DMS153 treated with DMSO at 0.1 percent for 48 hours (cell line): ENCODE data around the gene WDR20.
"Not testable (repeated sequence)": the region's sequence is repeated elsewhere in the genome, so short reads cannot be mapped to it uniquely, and the experiment has no call there.

Experiments used
- DNase-seq: peaks from one replicate; lab custom pipeline; 2025; ENCODE audit not compliant: unreplicated experiment; lab: John Stamatoyannopoulos, UW

WDR20 gene

DNA sequence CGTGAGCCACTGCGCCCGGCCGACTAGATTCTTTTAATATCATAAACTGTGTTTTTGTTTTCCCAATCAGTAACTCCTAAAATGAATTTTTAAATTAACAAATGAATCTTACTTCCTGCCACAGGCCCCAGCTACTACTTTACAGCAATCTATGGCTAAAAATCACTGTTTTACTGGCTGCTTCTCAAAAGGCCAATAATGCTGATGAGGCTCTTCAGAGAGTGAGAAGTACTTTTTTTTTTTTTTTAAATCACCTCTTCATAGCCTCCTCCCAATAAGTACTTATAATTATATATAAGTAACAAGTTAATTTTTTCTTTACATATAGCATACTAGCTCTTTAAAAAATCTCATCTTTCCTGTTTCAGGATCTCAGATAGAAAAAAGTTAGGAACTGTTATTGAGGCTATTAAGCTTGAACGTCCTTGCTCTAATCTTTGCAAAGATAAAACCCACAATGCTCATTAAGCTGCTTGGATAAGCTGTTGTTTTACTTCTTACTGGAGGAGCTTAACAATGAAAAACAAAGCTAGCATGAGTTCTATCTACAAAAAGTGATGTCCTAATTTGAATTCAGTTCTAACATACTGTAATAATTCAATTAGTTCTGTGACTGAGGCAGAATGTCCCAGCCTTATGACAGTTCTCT lies 12.8 kb upstream of the WDR20 start:
- no peak for DNase-seq

DNA sequence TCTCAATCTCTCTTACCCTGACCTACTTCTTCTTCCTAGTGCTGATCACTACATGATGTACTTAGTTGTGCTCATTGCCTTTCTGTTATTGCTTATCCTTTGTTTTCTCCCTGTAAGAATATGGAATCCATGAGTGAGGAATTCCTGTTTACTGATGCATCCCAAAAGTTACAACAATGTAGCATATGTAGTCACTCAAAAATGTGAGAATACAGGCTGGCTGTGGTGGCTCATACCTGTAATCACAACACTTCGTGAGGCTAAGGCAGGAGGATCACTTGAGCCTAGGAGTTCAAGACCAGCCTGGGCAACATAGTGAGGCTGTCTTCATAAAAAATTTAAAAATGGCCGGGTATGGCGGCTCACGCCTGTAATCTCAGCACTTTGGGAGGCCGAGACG lies 8.0 kb upstream of the WDR20 start:
- no peak for DNase-seq

DNA sequence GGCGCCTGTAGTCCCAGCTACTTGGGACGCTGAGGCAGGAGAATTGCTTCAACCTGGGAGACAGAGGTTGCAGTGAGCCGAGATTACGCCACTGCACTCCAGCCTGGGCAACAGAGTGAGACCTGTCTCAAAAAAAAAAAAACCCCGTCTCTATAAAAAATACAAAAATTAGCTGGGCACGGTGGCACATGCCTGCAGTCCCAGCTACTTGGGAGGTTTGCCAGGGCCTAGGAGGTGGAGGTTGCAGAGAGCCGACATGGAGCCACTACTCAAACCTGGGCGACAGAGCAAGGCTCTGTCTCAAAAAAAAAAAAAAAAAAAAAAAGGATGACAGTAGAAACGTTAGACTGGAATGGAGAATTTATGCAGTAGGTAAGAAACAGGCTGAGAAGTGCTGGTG lies 5.7 kb upstream of the WDR20 start:
- not testable (repeated sequence) for DNase-seq

DNA sequence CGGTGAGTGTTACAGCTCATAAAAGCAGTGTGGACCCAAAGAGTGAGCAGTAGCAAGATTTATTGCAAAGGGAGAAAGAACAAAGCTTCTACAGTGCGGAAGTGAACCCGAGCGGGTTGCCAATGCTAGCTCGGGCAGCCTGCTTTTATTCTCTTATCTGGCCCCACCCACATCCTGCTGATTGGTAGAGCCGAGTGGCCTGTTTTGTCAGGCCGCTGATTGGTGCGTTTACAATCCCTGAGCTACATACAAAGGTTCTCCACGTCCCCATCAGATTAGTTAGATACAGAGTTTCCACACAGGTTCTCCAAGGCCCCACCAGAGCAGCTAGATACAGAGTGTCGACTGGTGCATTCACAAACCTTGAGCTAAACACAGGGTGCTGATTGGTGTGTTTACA lies 5.0 kb upstream of the WDR20 start:
- not testable (repeated sequence) for DNase-seq

DNA sequence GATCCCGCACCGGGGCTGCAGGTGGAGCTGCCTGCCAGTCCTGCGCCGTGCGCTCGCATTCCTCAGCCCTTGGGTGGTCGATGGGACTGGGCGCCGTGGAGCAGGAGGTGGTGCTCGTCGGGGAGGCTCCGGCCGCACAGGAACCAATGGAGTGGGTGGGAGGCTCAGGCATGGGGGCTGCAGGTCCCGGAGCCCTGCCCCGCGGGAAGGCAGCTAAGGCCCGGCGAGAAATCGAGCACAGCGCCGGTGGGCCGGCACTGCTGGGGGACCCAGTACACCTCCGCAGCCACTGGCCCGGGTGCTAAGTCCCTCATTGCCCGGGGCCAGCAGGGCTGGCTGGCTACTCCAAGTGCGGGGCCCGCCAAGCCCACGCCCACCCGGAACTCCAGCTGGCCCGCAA lies 4.2 kb upstream of the WDR20 start:
- DNase-seq, result not testable (repeated sequence)

DNA sequence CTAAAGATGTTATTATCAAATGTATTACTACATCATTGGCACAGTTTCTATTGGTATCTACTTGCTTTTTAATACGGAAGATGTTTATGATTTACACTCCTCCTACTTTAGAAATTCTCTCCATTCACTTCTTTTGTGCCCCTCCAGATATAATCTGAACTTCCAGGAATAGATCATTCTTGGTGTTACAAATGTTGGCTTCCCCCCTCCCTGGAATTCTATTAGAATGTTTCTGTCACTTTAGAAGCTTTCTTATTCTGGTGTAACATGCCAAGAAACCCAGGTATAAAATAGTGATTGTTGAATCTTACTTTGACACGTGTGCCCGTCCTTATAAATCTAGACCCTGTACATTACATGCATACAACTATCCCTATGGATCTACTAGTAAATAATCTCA lies 1.2 kb upstream of the WDR20 start:
- DNase-seq, result no peak

DNA sequence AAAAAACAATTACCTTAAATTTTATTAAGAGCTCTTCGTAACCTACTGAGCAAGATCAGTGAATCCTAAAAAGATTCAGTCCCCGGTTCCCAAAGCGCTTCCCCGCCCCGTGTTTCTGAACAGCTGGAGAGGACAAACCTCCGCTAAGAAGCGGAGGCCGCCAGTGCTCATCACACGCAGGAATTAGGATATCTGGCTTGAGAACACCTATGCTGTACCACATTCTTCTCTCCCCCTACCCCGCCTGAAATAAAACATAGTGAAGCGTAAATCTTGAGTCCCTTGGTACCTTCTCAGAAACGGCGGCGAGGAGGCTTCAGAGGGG lies 774 bp upstream of the WDR20 start:
- DNase-seq, result no peak

DNA sequence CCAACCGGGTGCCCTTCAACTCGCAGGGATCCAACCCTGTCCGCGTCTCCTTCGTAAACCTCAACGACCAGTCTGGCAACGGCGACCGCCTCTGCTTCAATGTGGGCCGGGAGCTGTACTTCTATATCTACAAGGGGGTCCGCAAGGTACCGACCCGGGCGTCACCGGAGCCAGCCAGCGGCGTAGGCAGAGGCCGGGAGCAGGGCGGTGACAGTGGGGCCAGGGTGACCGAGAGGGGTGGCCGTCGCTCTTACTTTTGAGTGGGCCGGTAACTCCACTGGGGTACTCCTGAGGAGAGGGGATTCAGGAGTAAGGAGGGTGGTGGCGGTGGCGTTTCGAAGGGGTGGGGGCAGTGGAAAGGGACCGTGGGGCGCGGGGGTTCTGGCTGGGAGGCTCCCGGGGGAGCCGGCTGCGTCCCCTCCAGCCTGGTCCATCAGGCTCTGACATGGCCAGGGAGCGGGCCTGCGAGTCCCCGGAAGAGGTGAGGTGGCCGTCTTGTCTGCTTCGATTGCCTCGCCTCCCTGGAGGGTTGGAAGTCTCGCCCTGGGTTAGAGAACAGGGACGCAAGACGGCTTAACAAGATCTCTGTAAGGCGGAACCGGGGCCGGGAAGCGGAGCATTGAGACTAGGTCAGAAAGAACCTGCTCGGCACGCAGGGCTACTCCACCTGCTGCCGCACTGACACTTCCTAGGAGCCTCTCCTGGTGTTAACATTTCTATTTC lies 491 bp downstream of the WDR20 start:
- DNase-seq, result no peak

DNA sequence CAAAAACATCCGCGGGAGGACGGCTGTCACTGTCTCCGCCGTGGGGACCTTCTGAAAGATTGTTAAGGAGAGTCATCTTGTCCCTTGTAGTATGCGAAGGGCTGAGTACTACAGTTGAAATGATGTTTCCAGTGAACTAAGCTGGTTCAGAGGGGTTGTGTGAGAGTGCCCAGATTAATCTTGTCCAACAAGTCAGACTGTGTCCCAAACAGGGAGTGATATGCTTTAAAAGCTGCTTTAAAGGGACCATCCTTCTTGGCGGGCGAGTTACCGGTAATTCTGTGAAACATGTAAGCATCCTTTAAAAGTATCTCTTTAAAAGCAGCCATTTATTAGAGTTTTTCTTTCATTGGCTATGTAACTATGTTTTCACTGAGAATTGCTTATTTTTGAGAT lies 1.1 kb downstream of the WDR20 start:
- no peak for DNase-seq

DNA sequence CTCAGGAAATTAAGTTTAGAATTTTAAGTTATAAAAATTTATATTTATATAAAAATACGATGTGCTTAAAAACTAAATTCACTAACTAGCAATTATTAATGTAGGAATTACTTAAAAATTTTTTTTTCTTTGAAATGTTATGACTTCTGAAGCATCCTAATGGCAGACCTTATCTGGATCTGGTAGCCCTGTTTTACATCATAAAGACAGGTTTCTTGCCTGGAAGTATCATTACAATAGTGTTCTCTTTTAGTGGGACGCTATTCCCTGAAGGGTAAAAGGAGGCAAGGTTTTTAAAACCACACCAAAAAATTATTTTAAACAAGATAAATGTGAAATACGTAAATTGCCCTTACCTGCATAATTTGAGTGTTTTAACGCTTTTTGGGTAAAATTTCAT lies 2.1 kb downstream of the WDR20 start:
- no peak for DNase-seq

DNA sequence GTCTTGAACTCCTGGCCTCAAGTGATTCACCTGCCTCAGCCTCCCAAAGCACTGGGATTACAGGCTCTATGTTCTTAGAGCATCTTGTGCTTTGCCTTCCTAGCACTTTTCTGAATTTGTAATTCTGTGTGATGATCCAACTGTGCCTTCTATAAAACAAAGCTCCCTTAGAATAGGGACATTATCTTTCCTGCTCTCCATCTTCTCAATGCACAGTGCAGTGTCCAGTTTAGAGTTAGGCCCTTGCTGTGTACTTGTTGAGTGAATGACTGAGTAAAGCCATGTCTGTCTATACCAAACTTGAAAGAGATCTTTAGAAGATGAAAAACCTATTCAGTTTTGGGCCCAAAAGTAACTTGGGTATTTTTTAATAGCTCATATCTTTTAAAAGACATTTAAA lies 5.2 kb downstream of the WDR20 start:
- no peak for DNase-seq

DNA sequence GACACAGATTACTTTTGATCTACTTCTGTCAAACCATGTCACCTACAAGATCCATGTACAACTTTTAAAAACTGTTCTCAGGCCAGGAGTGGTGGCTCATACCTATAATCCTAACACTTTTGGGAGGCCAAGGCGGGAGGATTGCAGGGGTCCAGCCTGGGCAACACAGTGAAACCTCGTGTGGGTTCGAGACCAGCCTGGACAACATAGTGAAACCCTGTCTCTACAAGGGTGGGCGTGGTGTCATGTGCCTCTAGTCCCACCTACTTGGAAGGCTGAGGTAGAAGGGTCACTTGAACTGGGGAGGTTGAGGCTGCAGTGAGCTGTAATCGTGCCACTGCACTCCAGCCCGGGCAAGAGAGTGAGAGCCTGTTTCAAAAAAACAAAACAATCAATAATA lies 5.7 kb downstream of the WDR20 start:
- DNase-seq, result no peak

DNA sequence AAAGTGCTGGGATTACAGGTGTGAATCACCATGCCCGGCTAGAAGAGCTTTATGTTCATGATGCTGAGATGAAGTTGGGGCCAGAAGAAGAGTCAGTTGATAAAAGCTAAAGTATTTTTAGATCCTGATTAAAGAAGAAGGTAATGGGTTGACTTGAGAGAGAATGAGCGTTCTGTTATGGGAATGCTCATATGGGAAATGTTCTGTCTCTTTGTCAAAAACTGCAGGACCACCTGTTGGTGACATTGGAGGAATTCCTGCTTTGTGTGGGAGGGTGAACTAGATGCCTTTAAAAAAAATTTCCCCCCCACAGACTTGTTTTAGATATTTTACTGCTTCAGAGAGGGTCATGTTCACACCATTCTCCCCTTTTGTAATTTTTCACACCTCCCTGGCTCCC lies 6.7 kb downstream of the WDR20 start:
- no peak for DNase-seq

DNA sequence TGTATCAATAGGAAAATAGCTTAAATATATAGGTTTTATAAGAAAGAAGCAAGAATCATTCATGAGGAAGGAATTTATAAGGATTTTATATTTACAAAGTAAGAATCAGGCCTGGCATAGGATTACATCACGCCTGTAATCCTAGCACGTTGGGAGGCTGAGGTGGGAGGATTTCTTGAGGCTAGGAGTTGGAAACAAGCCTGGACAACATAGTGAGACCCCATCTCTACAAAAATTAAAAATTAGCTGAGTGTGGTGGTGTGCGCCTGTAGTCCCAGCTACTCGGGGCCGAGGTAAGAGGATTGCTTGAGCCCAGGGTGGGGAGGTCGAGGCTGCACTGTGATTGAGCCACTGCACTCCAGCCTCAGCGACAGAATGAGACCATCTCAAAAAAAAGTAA lies 10.4 kb downstream of the WDR20 start:
- no peak for DNase-seq

DNA sequence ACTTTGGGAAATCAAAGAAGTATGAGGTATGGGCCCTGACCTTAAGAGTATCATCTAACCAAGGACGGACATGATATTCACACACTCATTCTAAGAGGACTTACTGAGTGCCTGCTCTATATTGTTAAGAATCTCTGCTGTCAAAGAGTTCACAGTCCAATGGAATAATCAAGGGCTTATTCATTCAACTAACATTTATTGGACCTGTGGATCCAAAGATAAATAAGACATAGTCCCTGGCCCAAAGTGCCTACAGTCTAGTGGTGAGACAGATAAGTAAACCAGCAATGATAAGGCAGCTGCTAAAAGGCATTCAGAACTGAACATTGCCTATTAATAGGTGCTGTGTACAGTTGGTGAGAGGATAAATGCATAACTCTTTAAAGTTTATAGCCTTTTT lies 11.0 kb downstream of the WDR20 start:
- DNase-seq, result no peak

DNA sequence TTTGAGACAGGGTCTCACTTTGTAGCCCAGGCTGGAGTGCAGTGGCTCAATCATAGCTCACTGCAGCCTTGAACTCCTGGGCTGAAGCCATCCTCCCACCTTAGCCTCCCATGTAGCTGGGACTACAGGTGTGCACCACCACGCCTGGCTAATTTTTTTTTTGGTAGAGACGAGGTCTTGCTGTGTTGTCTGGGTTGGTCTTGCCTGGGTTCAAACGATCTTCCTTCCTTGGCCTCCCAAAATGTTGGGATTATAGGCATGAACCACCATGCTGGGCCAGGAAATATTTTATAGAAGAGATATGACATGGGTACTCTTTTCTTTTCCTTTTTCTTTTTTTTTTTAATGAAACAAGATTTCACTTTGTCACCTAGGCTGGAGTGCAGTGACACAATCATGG lies 11.7 kb downstream of the WDR20 start:
- not testable (repeated sequence) for DNase-seq

DNA sequence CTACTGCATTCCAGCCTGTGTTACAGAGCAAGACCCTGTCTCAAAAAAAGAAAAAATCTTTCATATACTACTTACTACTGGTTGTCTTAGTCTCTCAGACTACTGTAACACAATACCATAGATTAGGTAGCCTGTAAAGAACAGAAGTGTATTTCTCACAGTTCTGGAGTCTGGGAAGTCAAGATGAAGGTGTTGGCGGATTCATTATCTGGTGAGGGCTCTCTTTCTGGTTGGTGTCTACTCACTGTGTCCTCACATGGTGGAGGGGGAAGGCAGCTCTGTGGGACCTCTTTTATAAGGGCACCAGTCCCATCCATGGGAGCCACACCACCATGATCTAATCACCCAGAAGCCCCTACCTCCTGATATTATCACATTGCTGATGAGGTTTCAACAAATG lies 14.4 kb downstream of the WDR20 start:
- DNase-seq, result no peak

DNA sequence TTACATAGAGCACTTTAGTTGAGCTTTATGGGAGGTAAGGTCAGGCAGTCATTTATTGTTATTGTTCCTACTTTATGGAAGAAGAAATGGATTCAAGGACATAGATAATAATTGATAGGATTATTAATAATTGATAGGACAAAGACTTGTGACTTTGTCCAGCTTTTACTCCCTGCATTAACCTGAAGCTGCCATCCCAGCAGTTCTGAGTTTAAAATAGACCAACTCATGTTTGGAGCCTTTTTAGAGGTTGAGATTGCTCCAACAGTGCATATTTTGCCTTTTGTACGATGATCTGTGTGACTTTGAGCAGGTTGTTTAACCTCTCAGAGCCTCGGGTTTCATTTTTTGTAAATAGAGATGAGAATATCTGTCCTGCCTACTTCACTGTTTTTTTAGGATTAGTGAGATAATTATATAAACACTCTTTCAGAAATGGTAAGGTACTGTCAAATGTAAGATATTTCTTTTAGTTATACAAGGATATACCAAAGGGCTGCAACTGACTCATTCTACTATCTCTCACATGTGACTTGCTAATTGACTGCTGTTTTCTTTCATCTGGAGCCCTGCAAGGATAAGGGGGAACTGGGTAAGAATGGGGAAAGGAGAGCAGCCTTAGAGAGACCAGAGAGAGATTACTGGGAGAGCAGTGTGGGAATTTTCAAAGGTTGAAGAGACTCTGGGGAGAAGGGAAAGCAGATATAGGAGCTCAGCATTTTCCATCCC lies 15.3 kb downstream of the WDR20 start:
- no peak for DNase-seq

DNA sequence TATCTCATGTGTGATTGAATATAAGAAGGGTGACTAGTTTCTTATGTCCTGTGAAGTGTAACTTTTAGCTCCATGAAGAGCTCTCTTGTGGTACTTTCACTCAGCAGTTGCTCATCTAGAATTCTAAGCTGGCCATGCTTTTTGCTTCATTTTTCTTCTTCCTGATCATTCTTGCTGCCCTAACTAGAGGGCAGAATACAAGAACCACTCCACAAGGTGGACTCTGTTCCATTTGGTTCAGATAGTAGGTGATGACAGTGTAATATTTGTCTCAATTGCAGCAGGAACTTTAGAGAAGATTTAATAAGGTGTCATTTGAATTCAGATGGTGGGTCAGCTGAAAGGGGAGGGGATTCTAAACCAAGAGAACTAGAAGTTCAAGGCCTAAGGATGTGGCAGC lies 17.6 kb downstream of the WDR20 start:
- no peak for DNase-seq

DNA sequence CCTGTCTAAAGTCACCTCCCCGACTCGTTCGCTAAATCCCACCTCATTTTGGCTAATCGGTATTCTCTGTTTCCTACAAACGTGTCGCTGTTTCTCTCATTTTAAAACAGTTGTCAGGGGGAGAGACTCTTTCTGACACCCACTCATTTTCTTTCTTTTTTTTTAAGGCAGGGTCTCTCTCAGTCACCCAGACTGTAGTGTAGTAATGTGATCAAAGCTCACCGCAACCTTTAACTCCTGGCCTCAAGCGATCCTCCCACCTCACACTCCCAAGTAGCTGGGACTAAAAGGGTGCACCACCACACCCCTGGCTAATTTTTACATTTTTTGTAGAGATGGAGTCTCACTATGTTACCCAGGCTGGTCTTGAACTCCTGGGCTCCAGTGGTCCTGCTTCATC lies 19.1 kb downstream of the WDR20 start:
- no peak for DNase-seq

DNA sequence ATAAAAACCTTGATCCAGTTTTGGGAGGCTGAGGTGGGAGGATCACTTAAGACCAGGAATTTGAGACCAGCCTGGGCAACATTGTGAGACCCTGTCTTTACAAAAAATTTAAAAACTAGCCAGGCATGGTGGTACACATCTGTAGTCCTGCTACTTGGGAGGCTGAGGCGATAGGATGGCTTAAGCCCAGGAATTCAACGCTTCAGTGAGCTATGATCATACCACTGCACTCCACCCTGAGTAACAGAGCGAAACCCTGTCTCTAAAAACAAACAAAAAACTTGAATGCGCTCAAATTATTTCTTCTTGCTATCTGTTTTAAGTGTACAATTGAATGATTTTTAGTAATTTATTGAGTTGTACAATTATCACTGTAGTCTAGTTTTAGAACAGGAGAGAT lies 20.1 kb downstream of the WDR20 start:
- DNase-seq, result no peak

DNA sequence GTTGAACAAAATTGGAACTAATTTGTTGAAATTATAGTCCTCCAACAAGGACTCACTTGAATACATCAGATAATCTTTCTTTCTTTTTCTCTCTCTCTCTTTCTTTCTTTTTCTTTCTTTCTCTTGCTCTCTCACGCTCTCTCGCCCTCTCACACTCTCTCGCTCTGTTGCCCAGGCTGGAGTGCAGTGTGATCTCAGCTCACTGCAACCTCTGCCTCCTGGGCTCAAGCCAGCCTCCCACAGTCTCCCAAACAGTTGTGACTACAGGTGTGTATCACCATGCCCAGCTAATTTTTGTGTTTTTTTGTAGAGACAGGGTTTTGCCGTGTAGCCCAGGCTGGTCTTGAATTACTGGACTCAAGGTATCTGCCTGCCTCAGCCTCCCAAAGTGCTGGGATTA lies 22.8 kb downstream of the WDR20 start:
- no peak for DNase-seq

DNA sequence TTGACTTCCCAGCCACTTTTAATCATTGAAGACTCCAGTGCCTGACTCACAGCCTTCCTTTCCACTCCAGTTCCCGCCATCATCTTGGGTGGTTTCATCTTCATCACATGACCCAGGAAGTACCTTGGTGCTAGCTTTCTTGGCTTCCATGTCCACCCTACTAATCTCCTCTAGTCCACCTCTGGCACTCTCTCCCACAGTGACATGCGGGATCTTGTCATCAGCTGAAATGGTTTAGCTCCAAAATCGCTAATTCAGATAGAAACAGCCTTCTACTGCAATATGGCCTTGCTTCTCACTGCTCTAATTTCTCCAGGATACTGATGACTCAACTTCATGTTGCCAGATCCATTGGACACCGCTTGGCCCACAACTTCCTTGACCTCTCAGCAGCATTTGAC lies 24.5 kb downstream of the WDR20 start:
- no peak for DNase-seq
